GM21528 (cell line): ENCODE results near the gene BICC1.
"Not testable (repeated sequence)": the region's sequence is repeated elsewhere in the genome, so short reads cannot be mapped to it uniquely, and the experiment has no call there.

Source experiments
- ATAC-seq: cut with Tn5 transposase; IDR thresholded peaks from one replicate; pipeline ENCODE4 v1.9.1; 2021; ENCODE audit warnings: mild to moderate bottlenecking, moderate library complexity; ENCODE audit not compliant: unreplicated experiment, low FRiP score

Gene BICC1

DNA sequence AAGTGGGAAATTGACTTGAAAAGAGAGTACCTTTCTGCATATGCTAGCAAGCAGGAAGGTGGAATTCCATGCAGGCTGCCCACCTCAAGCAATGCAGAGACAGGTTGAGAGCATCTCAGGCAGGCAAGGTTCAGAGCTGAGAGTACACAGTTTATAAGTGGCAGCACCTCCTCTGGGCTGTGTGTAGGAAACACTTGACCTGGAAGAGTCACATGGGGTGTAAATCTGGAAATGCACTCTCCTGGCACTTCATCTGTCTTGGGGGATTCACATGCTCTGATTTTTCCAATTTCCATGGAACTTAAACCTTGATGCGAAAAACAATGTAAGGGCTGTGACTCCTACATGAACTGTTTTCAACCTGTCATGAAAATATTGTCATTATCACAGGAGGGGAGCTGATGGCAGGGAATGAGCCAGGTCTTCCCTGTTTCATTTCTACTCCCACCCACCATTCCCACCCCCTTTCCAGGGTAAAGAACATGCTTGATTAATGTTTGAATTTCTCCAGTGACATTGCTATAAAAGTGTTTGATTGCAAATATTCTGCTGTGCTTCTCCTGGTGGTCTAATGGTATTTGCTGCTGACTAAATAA lies 328.3 kb downstream of the BICC1 start:
- no peak for ATAC-seq

DNA sequence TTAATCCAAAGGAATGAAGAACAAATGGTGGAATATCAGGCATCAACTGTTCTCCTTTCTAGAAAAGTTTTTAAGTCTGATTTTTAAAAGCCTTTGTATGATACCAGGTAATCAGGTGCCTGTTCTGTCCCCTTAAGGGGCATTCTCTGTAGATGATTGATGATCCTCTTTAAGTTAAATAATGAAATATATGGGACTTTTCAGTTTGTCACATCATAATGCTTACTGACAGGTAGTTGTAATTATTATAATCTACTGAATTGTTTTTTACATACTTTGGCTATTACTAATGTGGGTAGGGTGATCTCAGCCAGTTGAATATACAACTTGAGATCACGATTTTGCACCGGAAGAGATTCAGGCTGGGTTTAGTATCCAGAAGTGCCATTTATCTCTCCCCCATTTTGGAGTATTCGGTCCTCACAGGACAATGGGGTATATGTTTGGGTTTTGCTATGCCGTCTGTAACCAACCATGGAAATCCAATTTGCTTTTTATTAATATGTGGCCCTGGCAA lies 330.2 kb downstream of the BICC1 start:
- no peak for ATAC-seq

DNA sequence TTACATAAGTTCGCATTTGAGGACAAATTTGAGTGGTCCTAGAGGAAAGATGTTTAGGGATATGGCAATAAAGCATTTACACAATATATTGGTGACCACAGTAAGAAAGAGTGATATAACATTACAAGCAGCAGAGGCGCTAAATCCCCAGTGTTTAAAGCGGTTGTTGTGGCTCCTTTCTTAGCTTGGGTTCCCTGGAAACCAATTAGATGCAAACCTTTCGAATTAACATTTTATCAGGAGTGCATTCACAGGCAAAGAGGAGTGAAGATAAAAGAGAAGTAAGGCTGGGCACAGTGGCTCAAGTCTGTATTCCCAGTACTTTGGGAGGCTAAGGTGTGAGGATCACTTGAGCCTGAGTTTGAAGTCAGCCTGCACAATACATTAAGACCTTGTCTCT lies 331.1 kb downstream of the BICC1 start:
- ATAC-seq = no peak

DNA sequence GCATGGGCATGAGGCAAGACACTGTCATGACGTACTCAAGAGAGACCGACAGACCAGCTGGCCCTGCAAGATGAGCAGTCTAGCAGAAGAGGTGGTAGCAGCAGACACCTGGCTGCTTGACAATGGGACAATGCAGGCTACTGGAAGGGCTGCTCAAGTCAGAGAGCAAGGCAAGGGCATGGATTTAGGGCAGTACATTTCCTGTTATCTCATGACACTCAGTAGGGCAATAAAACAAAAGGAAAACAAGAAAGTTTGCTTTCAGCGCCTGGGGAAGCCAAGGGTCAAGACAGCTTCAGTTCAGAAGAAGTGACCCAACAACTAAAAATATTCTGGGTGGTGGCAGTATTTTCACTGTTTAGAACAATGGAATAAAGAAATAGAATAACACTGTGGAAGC lies 332.0 kb downstream of the BICC1 start:
- no peak for ATAC-seq

DNA sequence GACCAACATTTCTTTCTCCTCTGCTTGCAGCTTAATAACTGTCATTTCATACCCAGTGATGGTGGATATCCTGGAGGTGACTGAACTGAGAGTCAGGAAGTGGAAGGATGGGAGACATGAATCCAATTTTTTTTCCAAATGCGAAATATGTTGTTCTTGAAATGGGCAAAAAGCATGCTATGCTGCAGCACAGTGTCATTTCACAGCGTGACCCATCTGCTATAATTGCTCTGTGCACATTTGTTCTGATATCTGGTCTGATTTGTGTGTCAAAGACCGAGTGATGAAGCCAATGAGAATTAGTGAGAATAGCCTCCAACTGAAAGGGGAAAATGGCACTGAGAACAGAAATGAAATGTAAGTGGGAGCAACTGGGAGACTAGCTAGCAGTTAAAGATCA lies 334.2 kb downstream of the BICC1 start:
- no peak for ATAC-seq

DNA sequence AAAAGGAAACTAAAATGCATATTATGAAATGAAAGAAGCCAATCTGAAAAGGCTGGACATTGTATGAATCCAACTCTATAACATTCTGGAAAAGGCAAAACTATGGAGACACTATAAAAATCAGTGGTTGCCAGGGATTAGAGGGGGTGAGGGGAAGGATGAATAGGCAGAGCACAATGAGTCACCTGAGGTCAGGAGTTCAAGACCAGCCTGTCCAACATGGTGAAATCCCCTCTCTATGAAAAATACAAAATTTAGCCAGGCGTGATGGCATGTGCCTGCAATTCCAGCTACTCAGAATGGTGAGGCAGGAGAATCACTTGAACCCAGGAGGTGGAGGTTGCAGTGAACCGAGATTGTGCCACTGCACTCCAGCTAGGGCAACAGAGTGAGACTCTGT lies 338.9 kb downstream of the BICC1 start:
- no peak for ATAC-seq

DNA sequence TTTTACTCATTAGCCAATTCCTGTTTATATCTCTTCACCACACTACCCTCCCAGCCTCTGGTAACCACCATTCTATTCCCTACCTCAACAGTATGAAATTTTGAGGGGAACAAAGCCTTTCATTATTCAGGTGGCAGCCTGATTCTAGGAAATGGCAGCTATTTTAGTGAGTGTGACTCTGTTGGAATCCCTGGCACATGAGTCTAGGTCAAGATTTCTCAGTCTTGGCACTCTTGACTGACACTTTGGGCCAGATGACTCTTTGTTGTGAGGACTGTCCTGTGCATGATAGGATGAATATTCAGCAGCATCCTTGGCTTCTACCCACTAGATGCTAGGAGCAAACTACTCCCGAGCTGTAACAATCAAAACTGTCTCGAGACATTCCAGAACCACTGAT lies 341.0 kb downstream of the BICC1 start:
- ATAC-seq = no peak

DNA sequence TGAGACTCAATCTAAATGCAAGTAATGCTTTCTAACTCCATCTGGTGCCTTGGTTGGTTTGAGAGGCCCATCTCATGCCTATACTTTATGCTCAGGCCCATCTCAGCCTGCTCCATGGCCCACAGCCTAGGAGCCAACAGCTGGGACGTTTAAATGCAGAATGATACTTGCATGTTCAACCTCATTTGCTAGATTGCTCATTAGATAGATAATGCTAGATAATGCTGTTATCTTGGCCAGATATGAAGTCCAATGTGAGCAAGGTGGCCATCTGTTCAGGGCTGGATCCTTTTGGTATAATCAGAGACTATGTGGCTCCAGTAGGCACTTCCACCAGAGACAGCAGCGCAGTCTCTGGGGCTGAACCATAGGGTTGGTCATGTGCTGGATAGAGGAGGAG lies 342.1 kb downstream of the BICC1 start:
- no peak for ATAC-seq

DNA sequence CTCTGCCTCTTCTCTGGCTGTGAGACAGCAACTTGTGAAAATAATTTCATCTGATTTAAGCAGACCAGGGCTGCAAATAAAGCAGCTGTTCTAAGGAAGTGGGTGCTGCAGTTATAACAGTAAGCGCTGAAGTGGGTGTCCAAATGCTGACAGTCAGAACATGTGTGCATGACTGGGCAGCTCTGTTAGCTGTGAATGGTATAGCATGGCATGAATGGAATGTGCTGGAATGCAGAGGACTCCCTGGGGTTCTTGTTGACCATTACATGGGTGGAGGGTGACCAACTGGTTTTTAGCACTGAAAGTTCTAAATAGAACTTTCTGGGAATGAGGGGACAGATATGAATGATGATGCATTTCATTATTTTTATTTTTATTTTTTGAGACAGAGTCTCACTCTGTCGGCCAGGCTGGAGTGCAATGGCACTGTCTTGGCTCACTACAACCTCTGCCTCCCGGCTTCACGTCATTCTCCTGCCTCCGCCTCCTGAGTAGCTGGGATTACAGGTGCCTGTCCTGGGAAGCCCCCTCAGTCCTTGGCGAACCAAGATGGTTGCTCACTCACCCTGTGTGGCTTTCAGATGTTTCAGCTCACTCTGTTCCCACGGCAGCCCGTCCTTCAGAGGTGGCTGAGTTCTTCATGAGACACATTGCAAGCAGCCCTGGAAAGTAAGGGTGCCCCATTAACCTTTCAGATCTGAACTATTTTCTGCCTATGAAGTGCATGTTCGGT lies 344.0 kb downstream of the BICC1 start:
- ATAC-seq = no peak

DNA sequence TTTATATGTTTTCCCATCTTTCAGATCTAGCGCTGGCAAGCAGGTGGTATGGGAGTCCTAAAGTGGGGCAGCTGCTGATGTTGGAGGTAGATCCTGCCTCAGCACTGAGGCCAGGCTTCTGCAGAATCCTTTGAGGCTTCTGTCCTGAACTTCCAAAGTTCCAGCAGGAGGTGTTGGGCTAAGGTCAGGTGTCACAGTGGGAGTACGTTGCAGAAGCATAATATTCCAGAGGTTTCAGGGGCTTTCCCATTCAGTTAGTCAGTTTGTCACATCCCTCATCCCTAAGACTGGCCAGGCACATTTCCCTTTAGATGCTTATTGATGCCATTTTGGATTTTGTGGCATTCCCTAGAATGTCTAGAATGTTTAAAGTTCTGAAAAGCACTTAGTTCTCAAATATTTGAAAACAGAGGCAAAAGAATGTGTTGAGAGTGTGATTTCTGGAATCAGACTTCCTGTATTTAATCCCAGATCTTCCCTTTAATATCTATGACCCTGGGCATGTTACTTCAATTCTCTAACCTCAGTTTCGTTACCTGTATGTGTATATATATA lies 344.7 kb downstream of the BICC1 start:
- no peak for ATAC-seq

DNA sequence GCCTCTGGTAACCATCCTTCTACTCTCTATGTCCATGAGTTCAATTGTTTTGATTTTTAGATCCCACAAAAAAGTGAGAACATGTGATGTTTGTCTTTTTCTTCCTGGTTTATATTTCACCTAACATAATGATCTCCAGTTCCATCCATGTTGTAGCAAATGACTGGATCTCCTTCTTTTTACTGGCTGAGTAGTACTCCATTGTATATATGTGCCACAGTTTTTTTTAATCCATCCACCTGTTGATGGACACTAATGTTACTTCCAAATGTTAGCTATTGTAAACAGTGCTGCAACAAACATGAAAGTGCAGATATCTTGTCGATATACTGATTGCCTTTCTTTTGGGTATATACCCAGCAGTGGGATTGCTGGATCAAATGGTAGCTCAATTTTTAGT lies 345.5 kb downstream of the BICC1 start:
- not testable (repeated sequence) for ATAC-seq

DNA sequence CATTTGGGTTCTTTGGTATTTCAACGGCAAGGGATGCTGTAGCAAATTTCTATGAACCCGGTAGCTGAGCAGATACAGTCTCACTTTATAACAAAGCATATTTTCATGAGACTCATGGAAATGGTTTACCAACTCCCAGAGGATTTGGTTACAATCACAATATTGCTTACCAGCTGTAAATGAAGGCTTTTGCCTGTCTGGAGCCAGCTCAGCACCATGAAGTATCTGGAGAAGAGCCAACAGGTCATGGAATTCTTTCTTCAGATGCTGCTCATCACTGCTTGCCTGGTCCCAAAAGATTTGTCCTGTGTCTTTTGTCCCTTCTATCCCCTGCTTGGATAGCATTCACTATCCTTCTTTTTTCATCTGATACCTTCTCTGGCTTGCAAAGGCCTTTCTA lies 346.9 kb downstream of the BICC1 start:
- no peak for ATAC-seq

DNA sequence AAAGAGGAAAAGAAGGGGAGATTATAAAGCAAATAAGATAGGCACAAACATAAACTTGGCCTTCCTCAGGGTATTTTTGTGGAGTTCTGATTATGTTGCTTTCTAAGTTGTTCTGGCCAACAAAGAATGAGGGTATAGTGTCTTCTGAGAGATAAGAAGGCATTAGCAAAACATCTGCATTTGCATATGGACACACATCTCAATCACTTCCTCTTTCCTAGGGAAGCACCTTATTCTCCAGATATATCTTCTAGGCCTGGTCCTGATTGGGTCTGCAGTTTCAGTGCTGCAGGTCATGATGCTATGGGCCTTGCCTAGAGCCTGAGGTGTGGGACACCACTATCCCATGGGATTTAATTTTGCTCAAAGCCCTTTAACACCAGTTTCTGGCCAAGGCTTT lies 355.0 kb downstream of the BICC1 start:
- no peak for ATAC-seq

DNA sequence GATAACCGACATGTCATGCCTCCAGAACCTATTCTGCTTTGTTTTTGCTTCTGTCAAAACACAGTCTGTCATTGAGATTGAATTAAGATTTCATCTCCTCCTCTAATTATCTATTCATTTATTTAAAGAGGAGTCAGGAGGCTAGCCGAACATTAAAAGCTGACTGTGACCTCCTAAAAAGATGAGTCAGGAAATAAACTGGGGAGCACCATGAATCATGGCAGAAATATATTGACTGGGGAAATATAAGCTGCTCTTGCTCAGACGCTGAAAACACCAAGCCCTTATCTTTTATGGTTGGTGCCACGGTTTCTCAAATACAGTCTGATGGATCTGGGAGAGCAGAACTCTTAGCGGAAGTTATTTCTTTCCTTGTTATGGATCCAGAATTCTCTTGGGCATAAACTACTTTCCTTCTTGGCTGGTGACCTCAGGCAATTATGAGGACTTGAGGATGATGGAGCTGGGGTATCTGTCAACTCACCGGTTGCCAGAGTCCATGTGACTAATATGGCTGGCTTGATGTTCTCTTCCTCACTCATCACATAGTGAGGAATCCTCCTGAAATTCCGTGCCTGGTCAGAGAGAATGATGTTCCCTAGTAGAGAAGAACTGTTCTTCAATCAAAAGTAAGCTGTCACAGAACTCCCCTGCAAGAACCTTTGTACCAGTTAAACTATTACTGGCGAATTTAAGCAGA lies 356.2 kb downstream of the BICC1 start:
- ATAC-seq = no peak

DNA sequence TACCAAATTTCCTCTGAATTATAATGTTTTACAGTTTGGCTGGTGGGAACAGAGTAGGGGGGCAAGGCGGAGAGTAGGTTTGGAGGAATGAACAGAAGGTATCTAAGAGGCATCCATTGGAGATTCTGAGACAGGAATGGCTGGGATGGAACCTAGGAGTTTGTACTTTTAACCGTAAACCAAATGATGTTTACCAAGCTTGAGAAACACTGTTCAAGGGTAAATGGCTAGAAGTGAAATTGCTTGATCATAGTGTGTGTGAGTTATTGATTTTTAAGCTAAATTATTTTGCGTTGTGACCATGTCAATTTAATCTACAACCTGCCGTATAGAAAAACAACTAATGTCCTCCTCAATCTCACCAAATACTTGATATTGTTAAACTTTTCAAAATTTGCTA lies 357.4 kb downstream of the BICC1 start:
- ATAC-seq = no peak

DNA sequence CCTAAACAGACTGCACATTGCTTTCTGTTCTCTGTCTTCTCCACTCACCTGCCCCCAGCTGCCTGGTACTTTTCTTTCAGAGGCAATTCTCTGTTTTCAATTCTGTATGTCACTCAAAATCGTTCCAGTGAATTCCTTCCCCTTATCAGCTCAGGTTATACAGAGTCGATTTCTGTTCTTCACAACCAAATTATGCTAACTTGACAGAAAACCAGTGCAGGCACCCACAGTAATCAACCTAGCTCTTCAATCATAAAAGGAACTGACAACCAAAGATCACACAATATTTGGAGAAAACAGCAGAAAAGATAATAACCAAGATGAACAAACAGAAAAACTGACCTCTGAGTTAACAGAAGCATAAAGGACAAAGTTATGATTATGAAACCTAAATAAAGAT lies 360.5 kb downstream of the BICC1 start:
- ATAC-seq = no peak
